Aorta (tissue), 5 donors: Measurements from ENCODE around the gene COPS9. TPM values are rescaled to one million over a fixed set of nuclear protein-coding genes. Genes with fewer than 3 reads are reported as not detected.

Experiments
- ATAC-seq: fragments of 200-7000 bp; cut with Tn5 transposase; one replicate; pipeline ENCODE4 v1.9.1; 2022; ENCODE audit warnings: moderate library complexity; ENCODE audit not compliant: low FRiP score
- DNase-seq, 2 donors: peaks; one replicate each; pipeline ENCODE4 v3.0.0-alpha.2; 2020
- H3K27ac ChIP-seq, 2 donors: one replicate each; pipeline ENCODE4 v1.5.1; 2013; ENCODE audit warnings: low read length in 2 of 2, mild to moderate bottlenecking in 2 of 2, moderate library complexity in 2 of 2, control low read depth in 1 of 2, inconsistent platforms in 1 of 2, low read depth in 1 of 2
- H3K27me3 ChIP-seq, 2 donors: one replicate each; pipeline ENCODE4 v1.6.1; 2013; ENCODE audit warnings: control low read depth in 1 of 2, low read length in 1 of 2, mild to moderate bottlenecking in 1 of 2, moderate library complexity in 1 of 2; ENCODE audit not compliant: insufficient read depth in 2 of 2, control insufficient read depth in 1 of 2
- H3K36me3 ChIP-seq, 2 donors: one replicate each; pipeline ENCODE4 v1.6.1; 2013; ENCODE audit warnings: control low read depth in 1 of 2, low read length in 1 of 2, mild to moderate bottlenecking in 1 of 2; ENCODE audit not compliant: insufficient read depth in 2 of 2, control insufficient read depth in 1 of 2
- H3K4me1 ChIP-seq, 2 donors: one replicate each; pipeline ENCODE4 v1.6.1; 2013; ENCODE audit warnings: low read length in 2 of 2, control low read depth in 1 of 2, mild to moderate bottlenecking in 1 of 2, moderate library complexity in 1 of 2; ENCODE audit not compliant: insufficient read depth in 2 of 2, control insufficient read depth in 1 of 2
- H3K4me3 ChIP-seq, 2 donors: one replicate each; pipeline ENCODE4 v1.5.1; 2013; ENCODE audit warnings: low read length in 2 of 2, control low read depth in 1 of 2, mild to moderate bottlenecking in 1 of 2
- H3K9me3 ChIP-seq: one replicate; pipeline ENCODE4 v1.6.1; 2013; ENCODE audit warnings: mild to moderate bottlenecking, low read length; ENCODE audit not compliant: control insufficient read depth
- WGBS, 2 donors: extraction: QIAGEN DNeasy Blood & Tissue Kit; methylation state at CpG; one replicate each; pipeline ENCODE4 v1.1.7; 2013; 5-methylcytosine and 5-hydroxymethylcytosine counted together
- intact Hi-C, 2 donors: fragments of 100-400 bp; cut with DNase I; formaldehyde crosslinking; loops; one replicate each; pipeline versions ENCODE4 v1.14.2 to v1.15.0; 2022
- polyA plus RNA-seq, 2 donors: library from polyadenylated mRNA; stranded (reverse); fragments of 200-250 nt; gene quantifications; one replicate each; pipeline ENCODE4 v1.2.3, GENCODE V29; 2013
- total RNA-seq, 2 donors: library from RNA; stranded (reverse); fragmentation: NEBNext Ultra II Directional; extraction: Animal tissue kit (Norgen Biotek cat#: 25700); gene quantifications; one replicate each; pipeline ENCODE4 v1.2.1, GENCODE V29; 2021
- donor health status: healthy with polysubstance abuse.
- donor health status: Bipolar disorder and iron deficiency.
- donor health status: DM: no; HTN: no; CAD: no.
- donor health status: DM: no; HTN: no; CAD: no.
- donor health status: DM: yes; HTN: yes; CAD: no.

COPS9 gene
- total and polyA plus RNA-seq, 4 donors, result 83.7 to 787 (median 254) TPM

GRCh38 chr2:240179186-240179815 lies 43.2 kb upstream of the COPS9 start:
- Histone ChIP-seq H3K36me3 (no peaks in the 10 kb centered on the region), H3K27me3 (no peaks in the 10 kb centered on the region), H3K4me3 (no peak overlapping the region), H3K27ac (no peak overlapping the region), H3K9me3 (no peaks in the 10 kb centered on the region), H3K4me1 (no peaks in the 10 kb centered on the region)
- WGBS, 2 donors, result 76 to 81% methylated on average over 11 of the region's 11 CpGs
- ATAC-seq, result no peak
- intact Hi-C loops, result no loop called here
- DNase-seq, result peak; percentile 17 to 64

GRCh38 chr2:240178564-240178963 lies 42.5 kb upstream of the COPS9 start:
- Histone ChIP-seq H3K4me3 (no peak overlapping the region), H3K36me3 (no peaks in the 10 kb centered on the region), H3K9me3 (no peaks in the 10 kb centered on the region), H3K27me3 (no peaks in the 10 kb centered on the region), H3K4me1 (no peaks in the 10 kb centered on the region), H3K27ac (no peak overlapping the region)
- 84 to 87% methylated on average over 3 of the region's 3 CpGs for WGBS, 2 donors
- intact Hi-C loops, result no loop called here
- ATAC-seq (no peak), DNase-seq (peak in 1 of 2 donors; percentile 4)

GRCh38 chr2:240174496-240174895 lies 38.4 kb upstream of the COPS9 start:
- intact Hi-C loops, result no loop called here
- ATAC-seq (no peak), DNase-seq (peak in 1 of 2 donors; percentile 7)
- Histone ChIP-seq H3K27me3 (no peaks in the 10 kb centered on the region), H3K4me1 (no peaks in the 10 kb centered on the region), H3K4me3 (no peak overlapping the region), H3K9me3 (no peaks in the 10 kb centered on the region), H3K27ac (no peak overlapping the region), H3K36me3 (no peaks in the 10 kb centered on the region)
- WGBS, 2 donors, result 28 to 36% methylated on average over 7 of the region's 7 CpGs

GRCh38 chr2:240172071-240172895 lies 36.2 kb upstream of the COPS9 start:
- intact Hi-C loops, result no loop called here
- no peaks in the 10 kb centered on the region for H3K36me3 ChIP-seq
- no peaks in the 10 kb centered on the region for H3K9me3 ChIP-seq
- DNase-seq (peak; percentile 21 to 48), ATAC-seq (no peak)
- no peaks in the 10 kb centered on the region for H3K4me1 ChIP-seq
- H3K4me3 ChIP-seq, result no peak overlapping the region
- H3K27me3 ChIP-seq, result no peaks in the 10 kb centered on the region
- WGBS, 2 donors, result 70 to 76% methylated on average over 13 of the region's 13 CpGs
- no peak overlapping the region for H3K27ac ChIP-seq

GRCh38 chr2:240170883-240171282 lies 34.8 kb upstream of the COPS9 start:
- no peaks in the 10 kb centered on the region for H3K27me3 ChIP-seq

GRCh38 chr2:240170354-240170735 lies 34.2 kb upstream of the COPS9 start:
- Histone ChIP-seq H3K36me3 (no peaks in the 10 kb centered on the region), H3K4me3 (no peak overlapping the region), H3K27me3 (no peaks in the 10 kb centered on the region), H3K9me3 (no peaks in the 10 kb centered on the region), H3K4me1 (no peaks in the 10 kb centered on the region), H3K27ac (no peak overlapping the region)
- intact Hi-C loops, result no loop called here
- WGBS, 2 donors, result 24 to 26% methylated on average over 6 of the region's 6 CpGs
- ATAC-seq (no peak), DNase-seq (peak; percentile 23 to 62)

More at GRCh38 chr2:240170883-240171282, 34.8 kb upstream of the COPS9 start:
- DNase-seq (peak; percentile 5 to 52), ATAC-seq (no peak)
- Histone ChIP-seq H3K9me3 (no peaks in the 10 kb centered on the region), H3K4me3 (no peak overlapping the region), H3K4me1 (no peaks in the 10 kb centered on the region), H3K27ac (no peak overlapping the region), H3K36me3 (no peaks in the 10 kb centered on the region)
- intact Hi-C loops, result no loop called here
- WGBS, 2 donors, result 78 to 79% methylated on average over 3 of the region's 3 CpGs

GRCh38 chr2:240169486-240170353 lies 33.6 kb upstream of the COPS9 start:
- H3K36me3 ChIP-seq, result no peaks in the 10 kb centered on the region
- no peaks in the 10 kb centered on the region for H3K4me1 ChIP-seq
- 85 to 86% methylated on average over 15 of the region's 15 CpGs for whole genome bisulfite sequencing, 2 donors
- H3K27ac ChIP-seq, result no peak overlapping the region
- no peaks in the 10 kb centered on the region for H3K9me3 ChIP-seq
- ATAC-seq (no peak), DNase-seq (peak; percentile 34 to 65)
- no peak overlapping the region for H3K4me3 ChIP-seq
- intact Hi-C loops, result no loop called here
- no peaks in the 10 kb centered on the region for H3K27me3 ChIP-seq

- Histone ChIP-seq H3K9me3 (no peaks in the 10 kb centered on the region), H3K4me1 (no peaks in the 10 kb centered on the region), H3K27ac (no peak overlapping the region), H3K36me3 (no peaks in the 10 kb centered on the region), H3K27me3 (no peaks in the 10 kb centered on the region), H3K4me3 (no peak overlapping the region)
- DNase-seq (peak; percentile 43 to 65), ATAC-seq (peak; percentile 15)
- intact Hi-C loops, result no loop called here
- 84 to 90% methylated on average over 26 of the region's 26 CpGs for WGBS, 2 donors
These were observed 32.6 kb upstream of the COPS9 start for GRCh38 chr2:240168546-240169361.
